T-helper 17 cell (primary cell): ENCODE results near the gene EXOC2. TPM values are rescaled to one million over a fixed set of nuclear protein-coding genes. Genes with fewer than 3 reads are reported as not detected.
A peak's percentile ranks its signal among the peaks of the same experiment; 100 is the strongest.

ENCODE experiments used
- ATAC-seq: fragments of 150-1000 bp; cut with Tn5 transposase; 2 replicates; pipeline ENCODE4 v1.10.0; 2021; ENCODE audit warnings: mild to moderate bottlenecking, moderate library complexity
- DNase-seq, 3 donors: peaks; one replicate each; pipeline versions ENCODE4 v3.0.0 to v3.0.0-alpha.2; 2020 to 2021
- H3K9me3 ChIP-seq: one replicate; pipeline ENCODE4 v1.7.0; 2013; ENCODE audit warnings: low read length, mild to moderate bottlenecking; ENCODE audit not compliant: control insufficient read depth, poor library complexity, severe bottlenecking
- H3K27ac Mint-ChIP-seq: one replicate; pipeline ENCODE4 v1.8.0; 2022; ENCODE audit warnings: mild to moderate bottlenecking, moderate library complexity, mixed read lengths
- H3K27me3 Mint-ChIP-seq: one replicate; pipeline ENCODE4 v1.8.0; 2022; ENCODE audit warnings: mixed read lengths
- H3K36me3 Mint-ChIP-seq: one replicate; pipeline ENCODE4 v1.8.0; 2022; ENCODE audit warnings: low read depth, mixed read lengths
- H3K4me1 Mint-ChIP-seq: one replicate; pipeline ENCODE4 v1.8.0; 2022; ENCODE audit warnings: mild to moderate bottlenecking, mixed read lengths
- H3K4me3 Mint-ChIP-seq: one replicate; pipeline ENCODE4 v1.8.0; 2022; ENCODE audit warnings: mild to moderate bottlenecking, moderate library complexity, mixed read lengths
- total RNA-seq, 4 donors: library from RNA in 2 of 4; stranded (reverse) in 2 of 4; gene quantifications; one replicate each; pipeline ENCODE4 v1.2.3 and lab custom pipeline; 2022 to 2026

Gene EXOC2
- total RNA-seq, 2 donors from 2014 or later = 30.7 to 30.9 TPM

DNA sequence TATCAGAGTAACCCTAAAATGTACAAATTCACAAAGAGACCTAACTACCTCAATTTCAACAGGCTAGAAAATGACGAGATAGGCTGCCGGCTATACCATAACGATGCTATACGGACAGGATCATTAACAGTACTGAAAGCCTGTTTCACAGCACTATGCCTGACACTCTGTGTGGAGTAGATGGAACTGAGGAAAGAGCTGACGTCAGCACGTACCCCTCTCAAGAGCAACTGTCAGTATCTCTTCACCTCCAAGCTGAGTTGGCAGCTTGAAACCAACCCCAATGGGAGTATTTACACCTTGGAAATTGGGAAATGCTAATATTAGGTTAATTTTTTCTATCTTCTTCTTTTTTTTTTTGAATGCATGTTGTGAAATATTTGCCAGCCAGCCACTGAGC is 89.7 kb downstream of the EXOC2 start:
- no peak for DNase-seq
- H3K4me1 Mint-ChIP-seq = peaks cover 7% of the 10 kb centered on the region
- ATAC-seq = no peak
- H3K27ac Mint-ChIP-seq = no peak overlapping the region
- H3K27me3 Mint-ChIP-seq = no peaks in the 10 kb centered on the region
- H3K36me3 Mint-ChIP-seq = peaks cover 11% of the 10 kb centered on the region
- H3K9me3 ChIP-seq = no peaks in the 10 kb centered on the region
- H3K4me3 Mint-ChIP-seq = no peak overlapping the region

DNA sequence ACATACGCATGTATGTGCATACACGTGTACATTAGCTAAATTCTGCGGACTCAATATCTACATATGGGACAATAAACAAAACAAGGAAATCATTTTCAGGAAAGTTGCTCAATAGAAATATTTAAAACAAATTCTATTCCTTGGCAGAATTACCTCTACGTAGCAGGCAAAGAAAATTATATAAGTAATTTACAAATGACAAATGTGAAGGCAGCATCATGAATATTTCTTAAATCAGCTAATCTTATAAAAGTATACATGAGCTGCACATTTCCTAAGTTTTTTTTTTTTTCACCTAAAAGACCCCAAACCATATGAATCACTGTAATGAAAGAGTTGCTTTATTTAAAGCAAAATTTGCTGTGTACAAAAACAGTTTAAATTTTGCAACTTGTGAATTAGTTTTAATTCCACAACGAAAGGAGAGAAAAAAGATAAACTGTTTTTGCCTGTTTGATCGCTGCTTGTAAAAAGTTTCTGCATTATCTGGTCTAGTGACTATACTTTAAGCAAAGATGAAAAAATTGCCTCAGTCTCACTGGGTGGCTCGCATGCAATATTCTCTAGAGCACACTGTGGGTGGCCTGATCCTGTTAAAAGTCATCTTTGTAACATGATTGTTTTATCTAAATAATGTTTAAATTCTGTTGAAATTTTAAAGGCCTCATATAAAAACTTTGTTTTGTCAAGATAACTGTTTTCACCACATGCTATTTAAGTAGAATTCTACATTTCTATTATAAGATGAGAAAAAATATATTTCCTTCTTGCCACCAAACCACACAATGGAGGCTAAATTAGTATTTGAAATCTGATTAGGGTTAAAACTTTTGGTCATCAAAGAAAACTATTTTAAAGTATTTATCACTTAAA is 93.1 kb downstream of the EXOC2 start:
- DNase-seq (no peak), ATAC-seq (no peak)
- Mint-ChIP-seq H3K27ac (no peak overlapping the region), H3K4me3 (no peak overlapping the region), H3K27me3 (no peaks in the 10 kb centered on the region), H3K4me1 (peaks cover 7% of the 10 kb centered on the region), H3K36me3 (peaks cover 8% of the 10 kb centered on the region)
- no peaks in the 10 kb centered on the region for H3K9me3 ChIP-seq

DNA sequence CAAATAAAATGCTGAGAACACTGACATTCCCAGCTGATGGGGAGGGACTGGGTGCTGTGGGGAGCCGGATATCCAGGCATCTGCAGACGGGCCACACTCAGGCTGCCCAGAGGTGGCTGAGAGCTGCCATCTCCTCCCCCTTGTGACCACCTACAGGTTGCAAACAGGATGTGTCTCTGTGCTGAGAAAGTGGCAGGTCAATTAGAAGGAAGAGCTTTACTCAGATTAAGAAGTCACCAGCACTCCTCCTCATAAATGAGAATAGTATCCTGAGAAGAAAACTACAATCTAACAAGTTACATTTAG is 99.1 kb downstream of the EXOC2 start:
- Mint-ChIP-seq H3K27ac (peak overlapping the region; percentile 80), H3K27me3 (no peaks in the 10 kb centered on the region), H3K36me3 (peaks cover 21% of the 10 kb centered on the region), H3K4me1 (peaks cover 8% of the 10 kb centered on the region), H3K4me3 (no peak overlapping the region)
- DNase-seq = no peak
- H3K9me3 ChIP-seq = no peaks in the 10 kb centered on the region
- ATAC-seq = no peak

DNA sequence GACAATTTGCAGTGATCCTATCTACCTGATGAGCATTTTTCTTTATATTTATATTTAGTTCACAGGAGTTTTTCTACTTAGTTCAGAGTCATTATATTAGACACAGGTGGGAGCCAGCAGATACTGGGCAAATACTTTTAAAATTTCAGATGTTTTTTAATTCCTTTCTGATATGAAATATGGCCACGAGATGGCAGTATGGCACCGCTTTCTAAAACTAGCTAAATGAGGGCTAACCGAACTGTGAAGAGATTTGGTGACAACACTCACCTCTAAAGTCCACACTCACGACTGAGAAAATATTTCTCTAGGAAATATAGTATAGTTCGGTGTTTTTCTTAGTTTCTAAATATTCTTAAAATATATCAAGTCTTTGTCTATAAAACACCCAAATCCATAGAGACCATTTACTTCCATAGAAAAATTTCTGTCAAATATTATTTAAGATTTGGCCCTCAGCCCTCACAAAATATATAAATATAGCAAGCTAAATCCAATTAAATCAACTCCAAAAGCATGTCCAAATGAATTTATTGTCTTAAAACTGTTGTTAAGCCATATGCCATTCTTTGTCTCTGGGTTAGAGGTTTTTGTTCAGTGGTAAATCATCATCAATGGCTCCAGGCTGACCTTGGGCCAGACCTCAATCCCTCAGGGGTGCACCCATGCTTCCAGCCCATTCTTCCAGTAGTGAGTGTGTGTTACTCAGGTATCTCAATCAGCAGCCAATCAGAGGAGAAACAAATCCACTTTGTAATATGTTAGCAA is 99.6 kb downstream of the EXOC2 start:
- Mint-ChIP-seq H3K27me3 (no peaks in the 10 kb centered on the region), H3K27ac (peak overlapping the region; percentile 80), H3K36me3 (peaks cover 21% of the 10 kb centered on the region), H3K4me1 (peaks cover 8% of the 10 kb centered on the region), H3K4me3 (no peak overlapping the region)
- ATAC-seq = peak; percentile 65
- no peaks in the 10 kb centered on the region for H3K9me3 ChIP-seq
- peak in 2 of 3 donors; percentile 16 to 46 for DNase-seq

DNA sequence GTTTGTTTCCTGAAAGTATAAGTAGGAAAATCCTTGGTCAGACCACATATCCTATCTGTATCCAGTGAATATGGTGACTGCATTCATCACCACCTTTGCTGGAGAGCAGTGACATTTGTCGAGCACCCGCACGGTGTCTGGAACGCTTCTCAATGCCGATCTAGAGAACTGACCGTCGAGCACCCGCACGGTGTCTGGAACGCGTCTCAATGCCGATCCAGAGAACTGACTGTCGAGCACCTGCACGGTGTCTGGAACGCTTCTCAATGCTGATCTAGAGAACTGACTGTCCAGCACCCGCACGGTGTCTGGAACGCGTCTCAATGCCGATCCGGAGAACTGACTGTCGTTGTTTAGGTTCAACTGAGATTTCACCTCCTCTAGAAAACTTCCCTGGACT is 103.8 kb downstream of the EXOC2 start:
- DNase-seq (no peak), ATAC-seq (no peak)
- H3K27ac Mint-ChIP-seq = no peak overlapping the region
- H3K27me3 Mint-ChIP-seq = no peaks in the 10 kb centered on the region
- peaks cover 20% of the 10 kb centered on the region for H3K36me3 Mint-ChIP-seq
- H3K9me3 ChIP-seq = no peaks in the 10 kb centered on the region
- no peak overlapping the region for H3K4me3 Mint-ChIP-seq
- peaks cover 8% of the 10 kb centered on the region for H3K4me1 Mint-ChIP-seq

DNA sequence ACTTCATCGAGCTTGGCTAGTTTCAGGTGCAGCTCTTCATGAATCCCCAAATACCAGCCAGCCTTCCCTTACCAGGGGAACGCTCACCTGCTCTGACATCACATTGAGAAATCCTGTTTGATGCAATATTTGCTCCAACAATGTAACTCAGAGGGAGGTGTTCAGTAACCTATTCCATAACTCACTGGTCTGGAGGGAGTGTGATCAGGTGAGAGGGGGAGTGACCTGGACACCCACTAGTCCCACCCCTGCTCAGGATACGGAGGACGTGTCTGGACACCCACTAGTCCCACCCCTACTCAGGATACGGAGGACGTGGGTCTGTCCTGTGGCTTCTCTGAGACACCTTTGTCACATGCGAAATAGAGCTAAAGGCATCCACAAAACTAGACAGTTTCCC is 106.4 kb downstream of the EXOC2 start:
- H3K9me3 ChIP-seq = no peaks in the 10 kb centered on the region
- DNase-seq (no peak), ATAC-seq (no peak)
- Mint-ChIP-seq H3K4me1 (peaks cover 18% of the 10 kb centered on the region), H3K4me3 (no peak overlapping the region), H3K36me3 (peaks cover 16% of the 10 kb centered on the region), H3K27me3 (no peaks in the 10 kb centered on the region), H3K27ac (no peak overlapping the region)

DNA sequence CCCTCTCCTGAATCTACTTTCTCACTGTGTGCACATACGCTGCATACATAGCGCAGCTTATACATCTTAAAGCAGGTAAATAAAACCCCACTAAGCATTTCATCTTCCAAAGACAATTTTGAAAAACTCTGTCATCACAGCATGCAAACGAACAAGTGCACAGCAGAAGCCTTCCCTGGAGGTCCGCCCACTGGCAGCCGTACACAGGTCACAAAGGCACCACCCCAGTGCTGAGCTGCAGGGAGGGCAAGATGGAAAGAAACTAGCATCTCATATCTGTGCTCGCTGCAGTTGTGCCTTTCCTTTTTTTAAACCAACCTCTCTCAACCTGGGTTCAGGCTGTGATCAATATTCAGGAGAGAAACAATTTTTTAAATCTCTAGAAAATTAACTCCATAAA is 109.3 kb downstream of the EXOC2 start:
- peaks cover 10% of the 10 kb centered on the region for H3K4me1 Mint-ChIP-seq
- ATAC-seq (no peak), DNase-seq (no peak)
- H3K27me3 Mint-ChIP-seq = no peaks in the 10 kb centered on the region
- H3K9me3 ChIP-seq = no peaks in the 10 kb centered on the region
- H3K27ac Mint-ChIP-seq = no peak overlapping the region
- H3K4me3 Mint-ChIP-seq = no peak overlapping the region
- no peaks in the 10 kb centered on the region for H3K36me3 Mint-ChIP-seq

DNA sequence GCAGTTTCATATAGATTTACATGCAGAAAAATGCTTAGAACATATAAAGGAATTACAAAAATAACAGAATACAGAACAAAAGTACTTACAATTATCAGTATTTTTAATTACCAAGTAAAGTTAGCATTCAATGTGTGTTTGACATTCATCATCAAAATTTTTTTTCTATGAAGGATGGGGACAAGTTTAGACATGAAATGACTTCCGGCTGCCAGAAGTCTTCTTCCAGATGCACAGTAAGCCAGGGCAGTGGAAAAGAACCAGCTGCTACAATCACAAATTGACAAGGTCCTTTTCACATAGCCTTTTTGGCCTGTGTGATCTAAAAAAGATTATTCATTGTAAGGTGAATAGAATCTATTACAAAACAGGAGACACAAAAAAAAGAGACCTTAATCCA is 109.8 kb downstream of the EXOC2 start:
- no peak for DNase-seq
- no peak overlapping the region for H3K4me3 Mint-ChIP-seq
- peaks cover 10% of the 10 kb centered on the region for H3K4me1 Mint-ChIP-seq
- no peaks in the 10 kb centered on the region for H3K27me3 Mint-ChIP-seq
- no peak overlapping the region for H3K27ac Mint-ChIP-seq
- ATAC-seq = no peak
- H3K36me3 Mint-ChIP-seq = no peaks in the 10 kb centered on the region
- no peaks in the 10 kb centered on the region for H3K9me3 ChIP-seq

DNA sequence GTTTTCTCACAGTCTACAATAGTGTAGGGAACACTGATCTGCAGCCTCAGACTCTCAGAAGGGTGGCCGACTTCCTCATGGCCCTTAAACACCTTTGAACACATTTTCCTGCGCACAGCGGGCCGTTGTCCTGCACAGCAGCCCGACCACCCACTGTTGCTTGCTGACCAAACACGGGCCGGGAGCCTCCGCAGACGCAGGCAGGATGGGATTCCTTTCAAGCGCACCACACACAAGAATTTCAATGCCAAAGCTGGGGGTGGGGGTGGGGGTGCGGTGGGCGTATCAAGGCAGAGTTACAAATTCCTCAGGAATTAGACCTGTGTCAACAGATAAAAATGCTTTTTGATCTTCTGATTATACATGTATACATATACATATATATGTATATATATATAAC is 110.6 kb downstream of the EXOC2 start:
- peaks cover 10% of the 10 kb centered on the region for H3K4me1 Mint-ChIP-seq
- H3K4me3 Mint-ChIP-seq = no peak overlapping the region
- H3K9me3 ChIP-seq = no peaks in the 10 kb centered on the region
- no peaks in the 10 kb centered on the region for H3K27me3 Mint-ChIP-seq
- ATAC-seq (no peak), DNase-seq (no peak)
- no peaks in the 10 kb centered on the region for H3K36me3 Mint-ChIP-seq
- no peak overlapping the region for H3K27ac Mint-ChIP-seq

DNA sequence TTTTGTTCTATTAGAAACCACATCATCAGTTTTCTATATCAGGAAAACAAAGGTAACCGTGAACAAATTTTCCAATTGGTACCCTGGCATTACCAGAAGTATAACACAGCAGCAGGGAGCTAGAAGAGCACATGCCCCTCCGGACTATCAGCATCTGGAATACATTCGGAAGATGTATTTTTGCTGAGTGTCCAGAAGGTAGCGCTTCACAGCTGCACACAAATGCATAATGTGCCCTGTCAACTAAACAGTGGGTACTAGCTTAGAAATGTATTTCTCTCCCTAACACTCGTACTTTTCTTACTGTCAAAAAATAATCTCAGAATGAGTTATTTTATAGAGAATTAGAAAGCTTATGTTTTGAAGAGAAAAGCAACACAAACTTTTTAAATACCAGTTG is 113.6 kb downstream of the EXOC2 start:
- Mint-ChIP-seq H3K27me3 (no peaks in the 10 kb centered on the region), H3K27ac (no peak overlapping the region), H3K4me1 (peaks cover 10% of the 10 kb centered on the region), H3K36me3 (no peaks in the 10 kb centered on the region), H3K4me3 (no peak overlapping the region)
- ATAC-seq (no peak), DNase-seq (no peak)
- H3K9me3 ChIP-seq = no peaks in the 10 kb centered on the region

DNA sequence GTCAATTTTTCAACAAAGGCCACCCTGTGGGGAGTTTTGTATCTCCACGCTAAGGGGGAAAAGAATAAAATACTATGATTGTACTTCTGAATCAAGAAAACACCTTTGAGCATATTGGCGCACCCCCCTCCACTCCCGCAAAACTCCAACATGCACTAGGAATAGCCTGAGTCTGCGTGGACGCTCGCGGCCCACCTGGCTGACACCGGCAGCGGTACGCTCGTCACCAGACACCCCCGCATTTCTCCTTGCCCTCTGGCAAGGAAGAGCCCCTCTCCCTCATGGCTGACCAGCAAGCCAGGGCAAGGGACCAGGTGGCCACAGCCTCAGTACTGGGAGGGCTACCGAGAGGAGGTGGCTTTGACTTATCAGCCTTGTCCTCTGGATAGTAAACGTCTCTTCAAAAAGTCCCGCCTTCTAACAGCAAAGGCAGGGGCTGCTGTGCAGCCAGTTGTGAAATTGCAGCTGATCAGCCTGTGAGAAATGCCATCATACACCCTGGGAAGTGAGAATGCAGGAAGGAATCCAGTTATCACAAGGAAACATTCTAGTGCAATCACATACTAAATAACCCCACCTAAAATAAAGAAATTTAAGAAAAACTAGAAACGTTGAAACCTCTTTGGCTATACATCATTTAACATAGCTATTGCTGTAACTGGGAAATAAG is 120.2 kb downstream of the EXOC2 start:
- H3K27ac Mint-ChIP-seq = no peak overlapping the region
- ATAC-seq = no peak

DNA sequence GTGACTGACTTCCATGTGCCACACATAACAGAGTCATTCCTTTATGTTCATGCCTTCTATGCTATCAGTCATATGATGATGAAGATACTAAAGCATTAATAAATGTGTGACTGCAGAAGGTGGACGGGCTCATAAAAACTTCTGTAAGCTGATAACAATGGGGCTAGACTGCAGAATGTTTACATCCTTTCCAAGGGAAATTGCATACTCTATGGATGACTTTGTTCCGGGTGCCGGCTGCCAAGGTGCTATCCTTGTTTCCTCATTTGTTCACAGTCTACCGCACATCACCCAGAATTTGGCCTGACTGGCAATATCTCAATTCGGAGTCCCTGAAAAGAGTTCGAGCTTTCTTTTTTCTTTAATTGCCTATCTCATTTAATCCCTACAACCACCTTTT is 121.0 kb downstream of the EXOC2 start:
- H3K9me3 ChIP-seq = no peaks in the 10 kb centered on the region
- no peak for ATAC-seq
- Mint-ChIP-seq H3K27me3 (no peaks in the 10 kb centered on the region), H3K36me3 (peaks cover 4% of the 10 kb centered on the region), H3K27ac (no peak overlapping the region), H3K4me1 (peaks cover 3% of the 10 kb centered on the region), H3K4me3 (no peak overlapping the region)
- no peak for DNase-seq

More for the DNA sequence above, 120.2 kb downstream of the EXOC2 start:
- H3K4me3 Mint-ChIP-seq = no peak overlapping the region
- H3K4me1 Mint-ChIP-seq = peaks cover 3% of the 10 kb centered on the region
- DNase-seq = no peak
- H3K36me3 Mint-ChIP-seq = peaks cover 2% of the 10 kb centered on the region
- H3K27me3 Mint-ChIP-seq = no peaks in the 10 kb centered on the region
- no peaks in the 10 kb centered on the region for H3K9me3 ChIP-seq

DNA sequence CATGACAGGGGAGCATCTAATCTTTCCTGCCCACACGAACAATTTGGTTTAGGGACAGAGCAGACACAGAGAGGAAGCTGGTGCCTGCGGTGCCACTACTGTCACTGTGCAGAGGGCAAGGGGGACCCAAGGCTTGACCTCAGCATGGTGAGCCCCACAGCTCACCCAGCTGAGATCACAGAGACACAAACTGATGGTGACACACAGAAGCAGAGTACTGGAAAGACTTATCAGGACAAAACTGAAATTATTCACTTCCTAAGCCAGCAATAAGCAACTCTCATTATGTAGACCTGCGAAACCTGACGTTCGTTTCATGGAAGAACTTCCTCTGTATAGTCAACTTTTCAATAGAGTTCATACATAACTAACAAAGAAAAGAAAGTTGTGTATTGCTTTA is 122.1 kb downstream of the EXOC2 start:
- H3K27ac Mint-ChIP-seq = no peak overlapping the region
- H3K9me3 ChIP-seq = no peaks in the 10 kb centered on the region
- H3K4me3 Mint-ChIP-seq = no peak overlapping the region
- peaks cover 4% of the 10 kb centered on the region for H3K36me3 Mint-ChIP-seq
- no peak for ATAC-seq
- peaks cover 5% of the 10 kb centered on the region for H3K4me1 Mint-ChIP-seq
- no peaks in the 10 kb centered on the region for H3K27me3 Mint-ChIP-seq
- DNase-seq = no peak
